ENCODE results near the gene HSD17B11. TPM values are rescaled to one million over a fixed set of nuclear protein-coding genes. Genes with fewer than 3 reads are reported as not detected.
A peak's percentile ranks its signal among the peaks of the same experiment; 100 is the strongest.

HSD17B11 gene
- polyA plus RNA-seq, 1 donor (not counting 4 experiments of a cell fraction or from before 2014, with no cell fraction given) = 8.5 TPM

GRCh38 chr4:87354168-87355102 lies 36.6 kb downstream of the HSD17B11 start:
- Histone ChIP-seq H3K9me1 (ENCODE audit: control insufficient read depth, extremely low read depth, insufficient read depth, low read length) (no peaks in the 10 kb centered on the region), H3K27me3 (ENCODE audit: control insufficient read depth, extremely low read depth, insufficient read depth, low read length) (no peaks in the 10 kb centered on the region), H3K4me3 (ENCODE audit: control insufficient read depth in 2 of 3, extremely low read depth in 1 of 3, insufficient read depth in 2 of 3, low read depth in 1 of 3, low read length in 3 of 3) (no peak overlapping the region), H3K27ac (ENCODE audit: control insufficient read depth, insufficient read depth, low read length) (no peak overlapping the region), H3K9ac (ENCODE audit: control insufficient read depth, extremely low read depth, insufficient read depth, low read length) (no peak overlapping the region), H3K79me2 (ENCODE audit: control insufficient read depth, insufficient read depth, low read length) (no peaks in the 10 kb centered on the region), H3K4me1 (ENCODE audit: control insufficient read depth, extremely low read depth, insufficient read depth, low read length) (peaks cover 6% of the 10 kb centered on the region), H3K36me3 (ENCODE audit: control insufficient read depth in 2 of 2, extremely low read depth in 1 of 2, insufficient read depth in 2 of 2, low read length in 2 of 2) (no peaks in the 10 kb centered on the region), H3K9me3 (ENCODE audit: control insufficient read depth, low read depth, low read length) (no peaks in the 10 kb centered on the region), H4K20me1 (ENCODE audit: control insufficient read depth, extremely low read depth, insufficient read depth, low read length) (no peaks in the 10 kb centered on the region), H2AFZ (ENCODE audit: control insufficient read depth, low read length) (no peak overlapping the region), H3K4me2 (ENCODE audit: control insufficient read depth, extremely low read depth, insufficient read depth, low read depth, low read length) (no peak overlapping the region)
- TF ChIP-seq, protein P1, sequence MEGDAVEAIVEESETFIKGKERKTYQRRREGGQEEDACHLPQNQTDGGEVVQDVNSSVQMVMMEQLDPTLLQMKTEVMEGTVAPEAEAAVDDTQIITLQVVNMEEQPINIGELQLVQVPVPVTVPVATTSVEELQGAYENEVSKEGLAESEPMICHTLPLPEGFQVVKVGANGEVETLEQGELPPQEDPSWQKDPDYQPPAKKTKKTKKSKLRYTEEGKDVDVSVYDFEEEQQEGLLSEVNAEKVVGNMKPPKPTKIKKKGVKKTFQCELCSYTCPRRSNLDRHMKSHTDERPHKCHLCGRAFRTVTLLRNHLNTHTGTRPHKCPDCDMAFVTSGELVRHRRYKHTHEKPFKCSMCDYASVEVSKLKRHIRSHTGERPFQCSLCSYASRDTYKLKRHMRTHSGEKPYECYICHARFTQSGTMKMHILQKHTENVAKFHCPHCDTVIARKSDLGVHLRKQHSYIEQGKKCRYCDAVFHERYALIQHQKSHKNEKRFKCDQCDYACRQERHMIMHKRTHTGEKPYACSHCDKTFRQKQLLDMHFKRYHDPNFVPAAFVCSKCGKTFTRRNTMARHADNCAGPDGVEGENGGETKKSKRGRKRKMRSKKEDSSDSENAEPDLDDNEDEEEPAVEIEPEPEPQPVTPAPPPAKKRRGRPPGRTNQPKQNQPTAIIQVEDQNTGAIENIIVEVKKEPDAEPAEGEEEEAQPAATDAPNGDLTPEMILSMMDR (optimal IDR thresholded peaks at IDR 0.05 in 1 of 3, IDR thresholded peaks at IDR 0.05 in 1 of 3, conservative IDR thresholded peaks at IDR 0.05 in 1 of 3; ENCODE audit: extremely low read depth in 1 of 3, insufficient read depth in 2 of 3, low read length in 3 of 3) = no peak
- no peak for TF ChIP-seq EZH2 (IDR thresholded peaks at IDR 0.05; ENCODE audit: low read length)
- FAIRE-seq = no peak
- DNase-seq (ENCODE audit: low read depth, low spot score) = no peak
- dilution Hi-C loops (cut with MboI; ENCODE audit: extremely low pct_ligation_motif_present, low sequenced_read_pairs) = no loop called here

DNA sequence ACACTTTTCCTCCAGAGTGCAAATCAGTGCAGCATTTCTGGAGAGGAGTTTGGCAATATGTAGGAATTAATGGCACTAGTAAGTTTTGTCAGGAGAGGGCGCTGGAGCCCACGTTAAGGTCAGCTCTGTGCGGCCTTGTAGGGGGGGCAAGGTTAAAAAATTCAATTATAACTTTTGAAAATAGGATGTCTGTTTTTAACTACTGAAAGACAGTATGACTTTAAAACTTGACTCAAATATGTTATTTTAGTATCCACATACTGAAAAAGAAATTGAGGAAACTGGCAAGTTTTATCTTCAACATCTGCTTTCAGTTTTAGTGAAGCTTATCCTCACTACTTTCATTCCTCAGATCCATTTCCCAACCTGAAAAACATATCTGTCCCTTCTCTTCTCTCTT lies 37.4 kb downstream of the HSD17B11 start:
- Histone ChIP-seq H2AFZ (ENCODE audit: control insufficient read depth, low read length) (no peak overlapping the region), H3K4me3 (ENCODE audit: control insufficient read depth in 2 of 3, extremely low read depth in 1 of 3, insufficient read depth in 2 of 3, low read depth in 1 of 3, low read length in 3 of 3) (no peak overlapping the region), H3K36me3 (ENCODE audit: control insufficient read depth in 2 of 2, extremely low read depth in 1 of 2, insufficient read depth in 2 of 2, low read length in 2 of 2) (no peaks in the 10 kb centered on the region), H3K4me2 (ENCODE audit: control insufficient read depth, extremely low read depth, insufficient read depth, low read depth, low read length) (no peak overlapping the region), H4K20me1 (ENCODE audit: control insufficient read depth, extremely low read depth, insufficient read depth, low read length) (no peaks in the 10 kb centered on the region), H3K9ac (ENCODE audit: control insufficient read depth, extremely low read depth, insufficient read depth, low read length) (no peak overlapping the region), H3K9me1 (ENCODE audit: control insufficient read depth, extremely low read depth, insufficient read depth, low read length) (no peaks in the 10 kb centered on the region), H3K79me2 (ENCODE audit: control insufficient read depth, insufficient read depth, low read length) (no peaks in the 10 kb centered on the region), H3K27ac (ENCODE audit: control insufficient read depth, insufficient read depth, low read length) (no peak overlapping the region), H3K27me3 (ENCODE audit: control insufficient read depth, extremely low read depth, insufficient read depth, low read length) (no peaks in the 10 kb centered on the region), H3K9me3 (ENCODE audit: control insufficient read depth, low read depth, low read length) (no peaks in the 10 kb centered on the region), H3K4me1 (ENCODE audit: control insufficient read depth, extremely low read depth, insufficient read depth, low read length) (peaks cover 6% of the 10 kb centered on the region)
- TF ChIP-seq EZH2 (IDR thresholded peaks at IDR 0.05; ENCODE audit: low read length) = no peak
- TF ChIP-seq, protein P1 (optimal IDR thresholded peaks at IDR 0.05 in 1 of 3, IDR thresholded peaks at IDR 0.05 in 1 of 3, conservative IDR thresholded peaks at IDR 0.05 in 1 of 3; ENCODE audit: extremely low read depth in 1 of 3, insufficient read depth in 2 of 3, low read length in 3 of 3) = peak; percentile 56 to 70 (median 67)
- no peak for FAIRE-seq
- no peak for DNase-seq (ENCODE audit: low read depth, low spot score)
- dilution Hi-C loops (cut with MboI; ENCODE audit: extremely low pct_ligation_motif_present, low sequenced_read_pairs) = no loop called here
